ENCODE data around the gene APOBEC2.

- TF ChIP-seq CTCF (IDR thresholded peaks at IDR 0.05) (no peak), POLR2A (IDR thresholded peaks at IDR 0.05) (no peak), POLR2AphosphoS5 (IDR thresholded peaks at IDR 0.05) (no peak)
These were observed 12.0 kb upstream of the APOBEC2 start for GRCh38 chr6:41040940-41041536.

All from breast epithelium (tissue), 3 donors.